H9 (cell line): Measurements from ENCODE around the gene COMP. TPM values are rescaled to one million over a fixed set of nuclear protein-coding genes. Genes with fewer than 3 reads are reported as not detected.

ENCODE experiments used
- DNase-seq: peaks from one replicate; pipeline ENCODE4 v3.0.0-alpha.2; 2017
- H2AFZ ChIP-seq: one replicate; pipeline ENCODE4 v1.6.1; 2013; ENCODE audit warnings: mild to moderate bottlenecking, low read length, control low read depth, moderate library complexity
- H2AK5ac ChIP-seq: 2 replicates; pipeline ENCODE4 v1.6.1; 2013; ENCODE audit warnings: low read length, control low read depth, mixed read lengths; ENCODE audit not compliant: insufficient read length
- H2BK120ac ChIP-seq: one replicate; pipeline ENCODE4 v1.6.1; 2013; ENCODE audit warnings: low read depth, mild to moderate bottlenecking, low read length, control low read depth, inconsistent platforms; ENCODE audit not compliant: poor library complexity, severe bottlenecking
- H2BK12ac ChIP-seq: 2 replicates; pipeline ENCODE4 v1.6.1; 2013; ENCODE audit warnings: low read length, control low read depth, mixed read lengths, low read depth; ENCODE audit not compliant: insufficient read length
- H2BK15ac ChIP-seq: 2 replicates; pipeline ENCODE4 v1.6.1; 2013; ENCODE audit warnings: low read depth, low read length, control low read depth
- H2BK20ac ChIP-seq: one replicate; pipeline ENCODE4 v1.6.1; 2013; ENCODE audit warnings: low read depth, mild to moderate bottlenecking, low read length, control low read depth, inconsistent platforms; ENCODE audit not compliant: poor library complexity, severe bottlenecking
- H2BK5ac ChIP-seq: 2 replicates; pipeline ENCODE4 v1.6.1; 2013; ENCODE audit warnings: low read length, control low read depth, mixed read lengths; ENCODE audit not compliant: insufficient read length
- H3K14ac ChIP-seq: 2 replicates; pipeline ENCODE4 v1.6.1; 2013; ENCODE audit warnings: low read length, control low read depth; ENCODE audit not compliant: insufficient read depth
- H3K18ac ChIP-seq: 2 replicates; pipeline ENCODE4 v1.6.1; 2013; ENCODE audit warnings: low read depth, mild to moderate bottlenecking, mixed read lengths, low read length, control low read depth; ENCODE audit not compliant: insufficient read length
- H3K23ac ChIP-seq: 2 replicates; pipeline ENCODE4 v1.6.1; 2013; ENCODE audit warnings: low read length, control low read depth, mixed read lengths, low read depth; ENCODE audit not compliant: insufficient read length
- H3K23me2 ChIP-seq: 2 replicates; pipeline ENCODE4 v1.6.1; 2013; ENCODE audit warnings: low read depth, mild to moderate bottlenecking, mixed read lengths, low read length, control low read depth; ENCODE audit not compliant: insufficient read length, poor library complexity, severe bottlenecking
- H3K27ac ChIP-seq: 2 replicates; pipeline ENCODE4 v1.5.1; 2013; ENCODE audit warnings: low read length, control low read depth, mixed read lengths, low read depth; ENCODE audit not compliant: insufficient read length
- H3K27me3 ChIP-seq: 2 replicates; pipeline ENCODE4 v1.6.1; 2013; ENCODE audit warnings: low read length, control low read depth, inconsistent platforms; ENCODE audit not compliant: insufficient read depth
- H3K4ac ChIP-seq: 2 replicates; pipeline ENCODE4 v1.6.1; 2013; ENCODE audit warnings: low read depth, mild to moderate bottlenecking, control low read depth, inconsistent platforms, low read length, moderate library complexity
- H3K4me1 ChIP-seq: 2 replicates; pipeline ENCODE4 v1.6.1; 2013; ENCODE audit warnings: low read length, control low read depth, inconsistent platforms; ENCODE audit not compliant: insufficient read depth
- H3K4me2 ChIP-seq: 2 replicates; pipeline ENCODE4 v1.6.1; 2013; ENCODE audit warnings: low read length, control low read depth, mixed read lengths; ENCODE audit not compliant: insufficient read length, insufficient read depth
- H3K56ac ChIP-seq: 2 replicates; pipeline ENCODE4 v1.6.1; 2013; ENCODE audit warnings: low read depth, mild to moderate bottlenecking, mixed read lengths, low read length, control low read depth; ENCODE audit not compliant: insufficient read length
- H3K79me1 ChIP-seq: 2 replicates; pipeline ENCODE4 v1.6.1; 2013; ENCODE audit warnings: low read depth, mild to moderate bottlenecking, moderate library complexity, low read length, control low read depth, inconsistent platforms; ENCODE audit not compliant: insufficient read depth, poor library complexity, severe bottlenecking
- H3K79me2 ChIP-seq: 2 replicates; pipeline ENCODE4 v1.6.1; 2013; ENCODE audit warnings: low read length, control low read depth, inconsistent platforms; ENCODE audit not compliant: insufficient read depth
- H3K9ac ChIP-seq: 2 replicates; pipeline ENCODE4 v1.6.1; 2013; ENCODE audit warnings: low read length, control low read depth, mixed read lengths; ENCODE audit not compliant: insufficient read length; ENCODE audit errors: extremely low read depth
- H3K9me3 ChIP-seq: one replicate; pipeline ENCODE4 v1.6.1; 2013; ENCODE audit warnings: low read depth, low read length, inconsistent platforms; ENCODE audit not compliant: control insufficient read depth
- H3T11ph ChIP-seq: one replicate; pipeline ENCODE4 v1.6.1; 2013; ENCODE audit warnings: mild to moderate bottlenecking, low read length, control low read depth, inconsistent platforms
- H4K20me1 ChIP-seq: one replicate; pipeline ENCODE4 v1.6.1; 2013; ENCODE audit not compliant: control insufficient read depth, insufficient read length, insufficient read depth
- H4K5ac ChIP-seq: 2 replicates; pipeline ENCODE4 v1.6.1; 2013; ENCODE audit warnings: low read depth, mild to moderate bottlenecking, mixed read lengths, low read length, control low read depth; ENCODE audit not compliant: insufficient read length
- H4K8ac ChIP-seq: replicated peaks from 2 replicates; pipeline ENCODE4 v1.6.1; 2013; ENCODE audit warnings: low read length, control low read depth, mixed read lengths, low read depth; ENCODE audit not compliant: insufficient read length
- H4K91ac ChIP-seq: 2 replicates; pipeline ENCODE4 v1.6.1; 2013; ENCODE audit warnings: low read depth, mild to moderate bottlenecking, moderate library complexity, mixed read lengths, low read length, control low read depth; ENCODE audit not compliant: insufficient read length
- H3K27ac Mint-ChIP-seq, 3 experiments: 2 replicates in 2 of 3; 3 replicates in 1 of 3; pipeline ENCODE4 v1.8.0; 2020 to 2021; ENCODE audit warnings: mixed read lengths in 3 of 3, mild to moderate bottlenecking in 1 of 3, moderate library complexity in 1 of 3
- H3K27me3 Mint-ChIP-seq: 2 replicates; pipeline ENCODE4 v1.8.0; 2021; ENCODE audit warnings: low read depth, mild to moderate bottlenecking, moderate library complexity, mixed read lengths
- H3K36me3 Mint-ChIP-seq, 3 experiments: 2 replicates in 2 of 3; 3 replicates in 1 of 3; pipeline ENCODE4 v1.8.0; 2020 to 2021; ENCODE audit warnings: low read depth in 3 of 3, mixed read lengths in 3 of 3; ENCODE audit not compliant: insufficient read depth in 1 of 3
- H3K4me1 Mint-ChIP-seq, 2 experiments: 2 replicates each; pipeline ENCODE4 v1.8.0; 2020; ENCODE audit warnings: mixed read lengths in 2 of 2
- H3K4me3 Mint-ChIP-seq, 2 experiments: 2 replicates in 1 of 2; 3 replicates in 1 of 2; pipeline ENCODE4 v1.8.0; 2020 to 2021; ENCODE audit warnings: mild to moderate bottlenecking in 2 of 2, mixed read lengths in 2 of 2, moderate library complexity in 1 of 2
- H3K9me3 Mint-ChIP-seq, 2 experiments: 2 replicates in 1 of 2; 3 replicates in 1 of 2; pipeline ENCODE4 v1.8.0; 2020; ENCODE audit warnings: mild to moderate bottlenecking in 2 of 2, mixed read lengths in 2 of 2, moderate library complexity in 1 of 2
- WGBS: extraction: QIAGEN DNeasy Blood & Tissue Kit; methylation state at CpG from one replicate; pipeline ENCODE4 v1.1.7; 2013; ENCODE audit warnings: missing lambda C conversion rate, low lambda C conversion rate, mixed read lengths; ENCODE audit not compliant: insufficient read length; ENCODE audit errors: extremely low coverage; 5-methylcytosine and 5-hydroxymethylcytosine counted together
- total RNA-seq: library from RNA; stranded (reverse); gene quantifications from 2 replicates; pipeline ENCODE4 v1.2.1, GENCODE V29; 2021
- TF ChIP-seq, protein P1 (sequence below): fragments of 200-600 bp; sonication (generic); conservative IDR thresholded peaks from 3 replicates; pipeline ENCODE4 v1.8.0; 2021; ENCODE audit warnings: antibody characterized with exemption, mild to moderate bottlenecking

Gene COMP
- total RNA-seq, 1 experiment from 2014 or later, result 0.15 TPM

- Histone ChIP-seq H3K56ac (no peak overlapping the region), H4K20me1 (no peaks in the 10 kb centered on the region), H3K4ac (no peak overlapping the region), H2BK20ac (no peak overlapping the region), H3K18ac (no peak overlapping the region), H2BK15ac (no peak overlapping the region), H3K4me2 (no peak overlapping the region), H3K4me1 (no peaks in the 10 kb centered on the region), H3K14ac (no peak overlapping the region), H3K79me1 (no peaks in the 10 kb centered on the region), H3K9me3 (no peaks in the 10 kb centered on the region), H3T11ph (no peak overlapping the region), H3K9ac (no peak overlapping the region), H3K23me2 (no peaks in the 10 kb centered on the region), H4K5ac (no peak overlapping the region), H3K79me2 (no peaks in the 10 kb centered on the region), H4K8ac (no peak overlapping the region), H2AK5ac (no peak overlapping the region), H2BK120ac (no peak overlapping the region), H4K91ac (no peak overlapping the region), H3K27me3 (peaks cover 11% of the 10 kb centered on the region; the same call in 1 of the 2 replicates), H2BK5ac (no peak overlapping the region), H2AFZ (no peak overlapping the region), H3K27ac (no peak overlapping the region), H2BK12ac (no peak overlapping the region), H3K23ac (no peak overlapping the region)
- no peak for DNase-seq
- no peaks in the 10 kb centered on the region for H3K9me3 Mint-ChIP-seq
- no peak overlapping the region for H3K4me3 Mint-ChIP-seq
- no peaks in the 10 kb centered on the region; a peak in 1 of 4 replicates for H3K4me1 Mint-ChIP-seq
- TF ChIP-seq, protein P1, sequence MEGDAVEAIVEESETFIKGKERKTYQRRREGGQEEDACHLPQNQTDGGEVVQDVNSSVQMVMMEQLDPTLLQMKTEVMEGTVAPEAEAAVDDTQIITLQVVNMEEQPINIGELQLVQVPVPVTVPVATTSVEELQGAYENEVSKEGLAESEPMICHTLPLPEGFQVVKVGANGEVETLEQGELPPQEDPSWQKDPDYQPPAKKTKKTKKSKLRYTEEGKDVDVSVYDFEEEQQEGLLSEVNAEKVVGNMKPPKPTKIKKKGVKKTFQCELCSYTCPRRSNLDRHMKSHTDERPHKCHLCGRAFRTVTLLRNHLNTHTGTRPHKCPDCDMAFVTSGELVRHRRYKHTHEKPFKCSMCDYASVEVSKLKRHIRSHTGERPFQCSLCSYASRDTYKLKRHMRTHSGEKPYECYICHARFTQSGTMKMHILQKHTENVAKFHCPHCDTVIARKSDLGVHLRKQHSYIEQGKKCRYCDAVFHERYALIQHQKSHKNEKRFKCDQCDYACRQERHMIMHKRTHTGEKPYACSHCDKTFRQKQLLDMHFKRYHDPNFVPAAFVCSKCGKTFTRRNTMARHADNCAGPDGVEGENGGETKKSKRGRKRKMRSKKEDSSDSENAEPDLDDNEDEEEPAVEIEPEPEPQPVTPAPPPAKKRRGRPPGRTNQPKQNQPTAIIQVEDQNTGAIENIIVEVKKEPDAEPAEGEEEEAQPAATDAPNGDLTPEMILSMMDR, result no peak
- H3K36me3 Mint-ChIP-seq, result no peaks in the 10 kb centered on the region
- H3K27ac Mint-ChIP-seq, result no peak overlapping the region
- H3K27me3 Mint-ChIP-seq, result peaks cover 20% of the 10 kb centered on the region
- no CpG with 5 or more reads among the region's 5 CpGs for WGBS
Observed at GRCh38 chr19:18803550-18804138, 12.5 kb upstream of the COMP start.
